Suppressor macrophage (primary cell): ENCODE measurements around the gene FOXO6.
"Not testable (repeated sequence)": the region's sequence is repeated elsewhere in the genome, so short reads cannot be mapped to it uniquely, and the experiment has no call there.

Experiments
- DNase-seq, 4 experiments: peaks; one replicate each; pipeline ENCODE4 v3.0.0-alpha.2; 2020 to 2022

The FOXO6 gene

DNA sequence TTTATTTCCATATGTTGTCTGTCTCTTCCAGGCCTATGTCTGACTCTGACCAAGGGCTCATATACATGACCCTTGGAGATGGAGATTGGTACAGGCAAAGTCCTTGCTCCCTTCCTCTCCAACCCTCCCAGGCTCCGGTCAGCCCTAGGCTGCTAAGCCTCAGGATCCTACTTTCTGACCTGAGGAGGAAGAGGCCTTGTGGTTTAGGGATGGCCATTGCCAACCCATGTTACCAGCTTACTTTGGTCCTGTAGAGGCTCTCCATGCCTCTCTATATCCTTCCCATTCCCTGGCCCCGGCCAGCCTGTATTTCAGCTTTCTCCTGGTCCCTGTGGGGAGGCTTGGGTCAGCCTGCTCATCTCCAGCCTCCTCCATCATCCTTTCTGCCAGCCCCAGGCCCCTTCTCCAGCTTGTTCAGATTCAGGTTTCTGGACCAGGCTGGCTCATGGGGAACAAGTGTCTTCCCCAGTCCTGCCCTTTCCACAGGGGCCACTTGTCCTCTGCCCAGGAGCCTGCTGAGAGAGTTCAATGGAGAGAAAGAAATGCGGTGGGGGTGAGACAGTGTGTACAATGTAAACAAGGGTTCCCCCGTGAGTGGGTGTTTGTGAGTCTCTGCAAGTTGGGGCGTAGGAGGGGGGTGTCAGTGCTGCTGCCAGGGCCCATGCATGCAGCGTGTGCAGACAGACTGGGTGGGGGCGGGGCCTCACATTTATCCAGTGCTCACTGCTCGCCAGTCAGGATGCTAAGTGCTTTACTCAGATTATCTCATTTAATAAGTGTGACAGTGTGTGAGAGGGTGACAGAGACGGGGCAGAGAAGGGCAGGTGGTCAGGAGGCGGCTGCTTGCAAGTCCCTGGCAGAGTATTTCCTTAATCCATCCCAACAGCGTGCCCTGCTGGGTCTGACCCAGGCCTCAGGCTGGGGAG lies 31.3 kb upstream of the FOXO6 start:
- DNase-seq: no peak

DNA sequence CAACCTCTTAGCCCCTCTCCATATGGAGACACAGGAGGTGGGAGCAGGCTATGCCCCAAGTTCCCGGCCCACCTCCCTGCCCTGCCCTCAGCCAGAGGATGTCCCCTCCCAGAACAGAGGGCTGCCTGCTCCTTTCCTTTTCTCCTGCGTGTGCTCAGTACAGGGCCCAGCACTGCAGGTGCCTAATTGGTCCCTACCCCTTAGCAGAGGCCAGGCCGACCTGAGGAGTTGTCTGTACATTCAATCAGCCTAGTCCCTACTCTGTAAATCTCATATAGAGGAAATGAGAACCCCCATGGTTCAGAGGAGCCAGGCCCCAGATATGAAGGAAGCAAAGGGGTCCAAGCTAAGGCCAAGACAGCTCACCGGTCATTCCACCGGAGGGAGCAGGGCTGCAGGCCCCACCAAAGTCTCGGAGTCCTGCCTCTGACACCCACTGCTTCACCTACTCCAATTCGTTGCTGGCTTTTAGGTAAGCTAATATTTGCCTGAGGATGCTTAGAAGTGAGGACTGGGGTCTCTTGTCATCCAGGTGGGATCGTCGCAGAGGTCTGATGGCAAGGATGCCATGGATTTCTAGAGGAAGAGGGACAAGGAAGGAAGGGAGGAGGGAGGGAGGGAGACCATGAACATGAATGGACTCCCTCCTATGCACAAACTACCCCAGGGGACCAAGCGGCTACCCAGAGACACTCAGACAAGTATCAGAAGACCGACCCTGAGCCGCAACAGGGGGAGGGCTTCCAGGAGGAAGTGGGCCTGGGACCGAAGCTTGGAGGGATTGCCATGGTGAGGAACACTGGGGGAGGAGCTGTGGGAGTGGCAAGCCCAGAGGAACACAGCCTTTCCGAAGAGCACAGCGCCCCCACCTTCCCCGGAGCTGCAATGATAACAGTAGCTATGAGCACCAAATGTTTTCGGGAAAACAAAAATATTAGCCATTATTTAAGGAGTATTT lies 30.4 kb upstream of the FOXO6 start:
- DNase-seq: peak in 1 of 4 experiments; percentile 30

DNA sequence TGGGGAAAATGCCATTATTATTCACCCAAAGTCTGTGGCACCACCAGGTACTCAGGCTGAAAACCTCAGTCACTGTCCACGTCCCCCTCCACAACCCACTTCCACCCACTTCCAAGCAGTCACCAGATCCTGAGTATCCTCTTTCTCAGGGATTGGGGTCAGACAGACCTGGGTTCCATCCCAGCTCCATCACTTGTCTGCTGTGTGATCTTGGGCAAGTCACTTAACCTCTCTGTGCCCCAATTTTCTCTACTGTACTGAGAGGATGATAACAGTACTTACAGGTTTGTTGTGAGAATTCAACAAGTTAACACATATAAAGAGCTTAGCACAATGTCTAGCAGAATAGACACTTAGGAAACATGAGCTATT lies 29.7 kb upstream of the FOXO6 start:
- no peak for DNase-seq

DNA sequence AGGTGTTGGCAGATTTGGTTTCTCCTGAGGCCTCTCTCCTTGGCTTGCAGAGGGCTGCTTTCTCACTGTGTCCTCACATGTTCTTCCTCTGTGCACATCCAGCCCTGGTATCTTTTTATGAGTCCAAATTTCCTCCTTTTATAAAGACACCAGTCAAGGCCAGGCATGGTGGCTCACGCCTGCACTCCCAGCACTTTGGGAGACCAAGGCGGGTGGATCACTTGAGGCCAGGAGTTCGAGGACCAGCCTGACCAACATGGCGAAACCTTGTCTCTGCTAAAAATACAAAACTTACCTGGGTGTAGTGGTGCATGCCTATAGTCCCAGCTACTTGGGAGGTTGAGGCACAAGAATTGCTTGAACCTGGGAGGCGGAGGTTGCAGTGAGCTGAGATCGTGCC lies 29.1 kb upstream of the FOXO6 start:
- DNase-seq: not testable (repeated sequence)

DNA sequence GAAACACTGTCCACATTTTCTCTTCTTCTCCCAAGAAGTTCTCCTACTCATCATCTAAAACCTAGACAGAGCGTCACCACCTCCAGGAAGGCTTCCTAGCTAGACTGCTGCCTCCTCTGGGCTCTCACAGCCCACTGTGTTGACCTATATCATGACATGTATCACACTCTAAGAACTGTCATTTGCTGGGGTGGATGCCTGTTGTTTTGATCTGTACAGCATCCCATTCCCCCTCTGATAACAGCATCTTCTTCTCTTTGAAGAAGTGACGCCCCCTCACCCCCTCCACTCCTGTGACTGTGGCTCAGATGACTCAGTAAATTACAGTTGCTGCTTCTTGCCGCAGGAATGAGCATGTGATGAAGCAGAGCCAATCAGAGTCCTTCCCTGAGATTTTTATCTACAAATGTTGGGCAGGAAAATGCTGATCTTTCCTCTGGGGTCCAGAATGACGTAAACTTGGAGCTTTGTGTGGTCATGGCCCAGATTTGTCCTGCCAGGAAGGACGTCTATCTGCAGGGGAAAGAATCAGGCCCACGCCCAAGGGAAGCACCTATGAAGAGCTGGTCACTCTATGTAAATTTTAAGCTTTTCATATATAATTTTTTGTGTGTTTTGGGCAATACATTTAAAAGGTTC lies 28.0 kb upstream of the FOXO6 start:
- peak in 3 of 4 experiments; percentile 33 to 41 (median 34) for DNase-seq

DNA sequence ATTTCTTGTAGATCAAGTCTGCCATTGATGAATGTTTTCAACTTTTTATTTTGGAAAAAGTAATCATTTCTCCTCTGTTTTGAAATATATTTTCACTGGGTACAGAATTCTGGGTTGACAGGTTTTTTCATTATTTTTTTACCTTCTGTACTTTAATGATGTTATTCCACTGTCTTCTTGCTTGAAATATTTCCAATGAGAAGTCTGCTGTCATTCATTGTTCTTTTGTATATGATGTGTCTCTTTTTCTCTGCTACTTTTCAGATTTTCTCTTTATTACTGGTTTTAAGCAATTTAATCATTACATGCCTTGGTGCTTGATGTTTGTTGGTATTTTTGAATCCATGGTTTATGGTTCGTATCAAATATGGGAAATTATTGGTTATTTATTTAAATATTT lies 22.4 kb upstream of the FOXO6 start:
- no peak for DNase-seq

DNA sequence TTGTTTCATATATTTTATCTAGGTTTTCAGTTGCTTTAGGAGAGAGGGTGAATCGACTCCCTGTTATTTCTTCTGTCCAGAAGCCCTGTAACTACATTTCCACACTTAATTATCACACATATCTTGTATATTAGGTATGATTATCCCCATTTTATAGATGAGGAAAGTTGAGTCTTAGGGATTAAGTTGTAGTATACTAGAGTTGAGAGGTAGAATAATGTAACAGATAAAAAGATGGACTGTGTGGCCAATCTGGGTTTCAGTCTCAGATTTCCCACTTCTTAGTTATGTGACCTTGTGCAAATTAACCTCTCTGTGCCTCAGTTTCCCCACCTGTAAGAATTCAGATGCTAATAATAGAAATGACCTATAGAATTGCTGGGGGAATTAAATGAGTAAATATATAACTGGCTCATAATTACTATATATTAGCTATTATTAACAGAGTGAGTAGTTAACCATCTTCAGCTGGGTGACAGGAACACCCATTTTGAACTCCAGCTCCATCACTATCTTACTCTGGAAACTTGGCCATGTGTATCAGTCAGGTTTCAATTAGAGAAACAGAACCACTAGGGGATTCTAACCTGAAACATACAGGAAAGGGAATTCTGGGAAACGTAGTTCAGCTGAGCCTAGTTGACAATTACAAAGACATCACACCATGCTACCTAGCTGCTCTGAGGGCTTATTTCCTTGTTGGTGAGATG lies 20.4 kb upstream of the FOXO6 start:
- no peak for DNase-seq

DNA sequence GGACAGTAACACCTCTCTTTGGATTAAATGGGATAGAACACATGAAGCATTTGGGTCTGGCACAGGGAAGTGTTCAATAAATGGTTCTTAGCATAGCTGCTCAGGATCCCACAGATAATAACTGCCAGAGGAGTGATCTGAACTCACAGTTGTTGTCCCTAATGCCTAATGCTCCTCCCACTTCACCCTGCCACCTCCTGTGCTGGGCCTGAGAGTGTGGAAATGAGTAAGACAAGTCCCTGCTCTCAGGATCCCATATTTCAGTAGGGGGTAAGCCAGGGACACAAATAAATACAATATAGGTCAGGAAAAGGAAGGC lies 19.9 kb upstream of the FOXO6 start:
- DNase-seq: no peak

DNA sequence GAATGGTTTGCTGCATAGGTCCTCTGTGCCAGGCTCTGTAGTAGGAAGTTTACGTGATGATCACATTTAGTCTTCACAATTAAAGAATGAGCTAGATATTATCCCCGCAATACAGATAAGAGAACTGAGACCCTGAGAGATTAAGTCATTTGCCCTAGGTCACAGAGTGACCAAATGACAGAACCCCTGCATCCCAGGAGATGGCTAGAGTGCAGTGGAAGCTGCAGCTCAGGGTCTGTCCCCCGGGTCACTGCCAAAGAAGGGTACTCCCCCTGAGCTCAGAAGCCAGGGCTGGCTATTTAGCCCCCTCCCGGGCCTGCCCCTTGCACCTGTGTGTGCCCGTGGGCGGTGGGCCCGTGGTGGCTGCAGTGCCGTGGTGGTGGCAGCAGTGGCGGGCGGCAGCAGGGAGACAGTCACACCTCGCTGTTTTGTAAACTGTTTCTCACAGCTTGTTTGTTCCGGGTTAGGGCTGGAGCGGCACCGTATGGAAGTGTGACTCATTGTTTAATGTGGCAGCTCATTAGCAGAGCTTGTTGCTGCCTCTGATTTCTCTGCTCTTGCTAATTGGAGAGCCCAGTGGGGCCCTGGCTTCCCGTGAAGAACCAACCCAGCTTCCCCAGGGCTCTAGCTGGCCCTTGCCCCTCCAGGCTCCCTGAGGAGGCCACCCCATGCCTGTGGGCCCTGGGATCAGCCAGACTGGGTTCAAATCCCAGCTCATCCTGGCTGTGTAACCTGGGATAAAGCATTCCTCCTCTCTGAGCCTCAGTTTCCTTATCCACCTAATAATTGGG lies 19.3 kb upstream of the FOXO6 start:
- DNase-seq: no peak

DNA sequence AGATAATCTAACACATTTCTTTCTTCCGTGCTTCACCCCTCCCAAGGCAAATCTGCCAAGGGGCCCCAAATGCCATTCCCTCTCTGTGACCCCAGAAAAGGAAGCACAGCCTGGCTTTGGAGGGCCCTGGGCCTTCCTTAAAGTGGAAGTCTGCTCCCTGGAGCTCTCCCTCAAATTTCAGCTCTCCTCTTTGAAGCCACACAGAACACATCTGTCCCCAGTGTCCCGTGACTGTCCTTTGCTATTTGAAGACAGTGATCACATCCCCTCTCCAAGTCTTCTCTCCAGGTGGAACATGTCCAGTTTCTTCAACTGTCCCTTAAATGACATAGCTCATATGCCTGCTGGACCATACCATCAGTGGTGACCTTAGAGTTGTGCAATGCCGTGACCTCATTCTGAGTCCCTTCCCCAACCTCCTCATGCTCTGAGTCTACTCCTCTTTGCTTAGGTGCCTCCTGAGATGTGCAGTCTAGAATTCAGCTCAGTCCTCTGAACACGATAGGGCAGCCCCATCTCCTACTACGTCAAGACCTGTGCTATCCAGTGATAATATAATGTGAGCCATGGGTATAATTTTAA lies 18.4 kb upstream of the FOXO6 start:
- no peak for DNase-seq

DNA sequence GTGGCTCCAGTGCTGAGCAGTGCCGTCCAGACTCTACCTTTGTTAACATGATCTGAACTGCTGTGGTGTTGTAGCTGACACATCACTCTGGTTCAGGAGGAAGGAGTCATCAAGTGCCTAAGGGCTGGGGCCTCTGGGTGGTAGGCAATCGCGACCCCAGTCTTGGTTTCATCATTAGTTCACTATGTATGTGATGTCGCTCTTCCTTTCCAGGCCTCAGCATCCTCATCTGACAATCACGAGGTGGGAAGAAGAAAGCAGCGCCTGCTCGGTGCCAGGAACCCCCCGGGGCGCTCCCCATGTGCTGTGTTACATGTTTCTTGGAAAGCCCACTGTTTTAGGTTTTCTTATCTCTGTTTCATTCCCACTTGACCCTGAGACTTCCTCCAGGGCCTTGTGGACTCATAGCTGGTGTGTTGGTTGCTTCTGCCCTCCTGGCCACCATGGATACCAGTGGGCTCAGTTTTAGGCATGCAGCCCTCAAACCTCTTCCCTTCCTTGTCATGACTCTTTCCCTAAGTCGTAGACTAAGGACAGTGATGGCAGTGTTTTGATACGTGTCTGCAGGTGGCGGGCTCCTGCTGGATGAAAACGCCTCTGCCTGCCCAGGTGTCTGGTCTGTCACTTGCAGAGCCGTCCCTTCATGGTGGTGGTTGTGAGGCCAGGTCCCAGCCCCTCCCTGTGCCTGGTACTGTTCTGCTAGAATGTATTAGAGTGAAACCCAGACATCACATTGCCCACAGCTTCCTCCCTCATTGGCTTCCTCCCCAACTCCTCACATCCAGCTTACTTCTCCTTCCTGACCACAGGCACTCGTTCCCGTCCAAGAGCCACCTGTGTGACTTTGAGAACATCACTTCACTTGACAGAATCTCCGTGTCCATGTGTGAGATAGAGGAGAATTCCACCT lies 17.2 kb upstream of the FOXO6 start:
- DNase-seq: no peak

DNA sequence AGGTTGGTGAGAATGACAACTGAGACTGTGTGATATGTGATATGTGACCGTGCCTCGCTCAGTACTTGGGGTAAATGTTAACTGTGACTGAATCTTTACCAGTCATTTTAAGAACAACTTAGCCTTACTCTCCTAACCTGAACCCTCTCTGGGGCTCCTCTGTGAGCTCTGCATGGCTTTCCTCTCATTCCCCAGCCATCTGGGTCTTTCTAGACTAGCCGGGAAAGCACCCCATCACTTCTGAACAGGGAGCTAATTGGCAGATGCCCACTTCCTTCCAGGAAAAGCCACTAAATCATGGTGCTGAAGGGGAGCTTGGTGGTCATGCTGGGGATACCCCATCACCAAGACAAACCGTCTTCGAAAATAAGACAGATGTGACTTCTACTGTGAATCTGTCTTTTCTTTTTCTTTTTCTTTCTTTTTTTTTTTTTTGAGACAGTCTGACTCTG lies 16.5 kb upstream of the FOXO6 start:
- no peak for DNase-seq

DNA sequence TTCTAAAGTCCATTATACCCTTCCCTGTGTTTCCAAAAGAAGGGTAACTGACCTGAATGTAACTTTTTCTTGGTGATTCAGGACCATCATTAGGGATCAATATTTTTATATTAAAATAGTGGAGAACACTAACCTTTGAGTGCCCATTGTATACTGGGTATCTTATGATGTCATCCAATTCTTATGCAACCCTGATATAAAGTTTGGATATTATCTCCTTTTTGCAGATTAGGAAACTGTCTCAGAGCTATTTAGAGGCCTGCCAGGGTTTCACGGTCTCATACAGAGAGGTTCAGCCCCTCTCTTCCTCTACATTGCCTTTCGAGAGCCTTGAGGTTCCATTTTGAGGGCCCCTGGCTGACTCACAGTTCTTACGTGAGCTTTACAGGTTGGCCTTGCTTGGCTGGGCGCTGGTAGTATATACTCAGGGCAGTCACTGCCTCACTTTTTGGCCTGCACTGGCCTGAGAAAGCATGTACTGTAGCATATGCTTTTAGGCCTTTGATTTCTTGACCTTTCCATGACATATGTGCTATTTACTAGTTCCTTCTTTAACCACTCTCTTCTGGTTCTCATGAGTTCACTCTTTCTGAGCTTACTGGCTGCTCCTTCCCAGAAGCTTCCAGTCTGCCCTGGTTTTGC lies 15.7 kb upstream of the FOXO6 start:
- no peak for DNase-seq

DNA sequence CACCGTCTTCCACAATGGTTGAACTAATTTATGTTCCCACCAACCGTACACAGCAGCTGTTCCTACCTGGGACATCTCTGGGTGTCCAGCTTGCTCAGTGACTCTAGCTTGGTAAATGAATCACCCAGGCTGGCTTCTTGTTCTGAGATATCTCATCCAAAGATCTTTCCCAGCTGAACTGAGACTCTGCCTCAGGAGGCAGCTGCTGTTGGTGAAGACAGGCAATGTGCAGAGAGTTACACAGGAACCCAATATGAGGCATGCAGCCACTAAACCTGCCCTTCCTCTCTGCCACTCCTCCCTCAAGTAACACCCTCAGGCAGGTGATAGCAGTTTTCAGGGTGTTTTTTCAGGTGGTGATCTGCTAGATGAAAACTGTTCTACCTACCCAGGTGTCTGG lies 14.0 kb upstream of the FOXO6 start:
- DNase-seq: no peak

DNA sequence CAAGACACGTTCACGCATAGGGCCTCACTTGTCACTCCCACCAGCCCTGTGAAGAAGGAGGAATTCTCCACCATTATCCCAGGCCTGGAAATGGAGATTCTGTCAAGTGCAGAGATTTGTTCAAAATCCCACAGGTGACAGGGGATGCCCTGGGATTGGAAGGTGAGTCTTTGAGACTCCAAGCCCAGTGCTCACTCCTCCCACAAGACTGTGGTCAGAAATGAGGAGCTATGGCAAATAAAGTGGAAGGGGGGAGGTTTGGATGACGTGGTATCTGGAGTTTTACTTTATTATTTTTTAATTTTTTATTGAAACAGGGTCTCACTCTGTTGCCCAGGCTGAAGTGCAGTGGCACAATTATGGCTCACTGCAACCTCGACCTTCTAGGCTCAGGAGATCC lies 12.8 kb upstream of the FOXO6 start:
- DNase-seq: no peak

DNA sequence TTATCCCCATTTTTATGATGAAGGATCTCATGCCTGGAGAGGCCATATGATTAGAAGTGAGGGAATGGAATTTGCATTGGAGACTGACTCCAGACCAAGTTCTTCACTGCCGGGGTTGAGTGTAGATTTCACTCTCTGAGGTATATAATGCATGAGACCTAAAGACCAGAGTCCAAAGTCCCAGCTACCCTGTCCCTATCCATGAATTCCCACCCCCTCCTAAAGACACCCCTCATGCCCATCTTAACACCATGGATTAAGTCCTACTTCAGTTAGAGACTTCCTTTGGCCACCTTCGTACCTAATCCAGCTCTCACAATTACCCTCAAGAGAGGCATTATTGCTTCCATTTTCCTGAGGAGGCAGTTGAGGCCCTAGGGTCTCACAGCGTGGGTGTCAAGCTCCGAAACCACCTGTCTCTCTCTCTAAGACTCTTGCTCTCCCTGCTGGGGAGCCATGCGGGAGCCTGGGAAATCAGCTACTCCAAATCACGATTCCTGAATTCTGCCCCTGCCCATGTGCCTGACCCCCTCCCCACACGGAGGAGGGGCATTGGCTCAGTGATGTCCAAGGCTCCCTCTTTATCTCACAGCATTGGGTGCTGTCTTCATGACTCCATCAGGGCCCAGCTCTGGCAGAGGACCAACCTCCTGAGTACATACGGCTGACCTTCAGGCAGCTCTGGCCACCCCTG lies 11.7 kb upstream of the FOXO6 start:
- no peak for DNase-seq

DNA sequence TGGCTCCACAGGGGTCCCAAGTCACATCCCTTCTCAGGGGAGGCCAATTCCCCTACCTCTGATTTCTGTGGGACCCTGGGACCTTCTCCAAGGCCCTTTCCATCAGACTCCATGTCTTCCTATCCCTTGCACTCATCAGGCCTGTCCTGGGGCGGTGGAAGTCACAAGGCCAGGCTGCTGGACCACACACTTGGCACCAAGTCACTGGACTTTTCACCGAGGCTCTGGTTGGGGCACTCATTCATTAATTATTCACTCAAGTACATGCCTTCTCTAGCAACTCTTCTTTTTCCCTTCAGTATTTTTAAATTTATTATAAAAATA lies 11.2 kb upstream of the FOXO6 start:
- no peak for DNase-seq

DNA sequence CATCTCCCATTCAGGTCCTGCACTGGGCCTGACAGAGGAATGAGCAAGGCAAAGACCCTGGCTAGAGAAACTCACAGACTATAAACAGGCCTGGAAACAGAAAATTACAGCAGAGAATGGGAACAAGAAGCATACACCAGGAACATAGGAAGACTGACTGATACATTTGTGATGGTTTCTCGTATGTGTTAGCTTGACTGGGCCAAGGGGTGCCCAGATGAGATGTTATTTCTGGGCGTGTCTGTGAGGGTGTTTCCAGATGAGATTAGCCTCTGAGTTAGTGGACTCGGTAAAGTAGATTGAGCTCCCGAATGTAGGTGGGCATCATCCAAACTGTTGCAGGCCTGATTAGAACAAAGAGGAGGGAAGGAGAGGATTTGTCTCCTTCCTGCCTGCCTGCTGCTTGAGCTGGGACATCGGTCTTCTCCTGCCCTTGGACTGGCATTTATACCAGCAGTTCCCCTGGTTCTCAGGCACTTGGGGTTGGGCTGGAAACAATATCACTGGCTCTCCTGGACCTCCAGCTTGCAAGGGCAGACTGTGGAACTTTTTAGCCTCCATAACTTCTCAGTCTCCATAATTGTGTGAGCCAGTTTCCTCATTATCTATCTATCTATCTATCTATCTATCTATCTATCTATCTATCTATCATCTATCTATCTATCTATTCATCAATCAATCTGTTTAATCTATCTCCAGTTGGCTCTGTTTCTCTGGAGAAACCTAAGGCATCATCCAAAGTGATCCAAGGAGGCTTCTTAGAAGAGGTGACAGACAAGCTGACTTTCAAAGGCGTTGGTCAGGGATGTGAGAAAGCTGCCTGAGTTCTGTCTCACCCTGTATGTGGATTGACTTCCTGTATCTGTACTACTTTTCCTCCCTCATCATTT lies 9.7 kb upstream of the FOXO6 start:
- no peak for DNase-seq
